H9 (cell line): Measurements from ENCODE around the gene CDH8. TPM values are rescaled to one million over a fixed set of nuclear protein-coding genes. Genes with fewer than 3 reads are reported as not detected.

Source experiments
- DNase-seq: peaks from one replicate; pipeline ENCODE4 v3.0.0-alpha.2; 2017
- H2AFZ ChIP-seq: one replicate; pipeline ENCODE4 v1.6.1; 2013; ENCODE audit warnings: mild to moderate bottlenecking, low read length, control low read depth, moderate library complexity
- H2AK5ac ChIP-seq: 2 replicates; pipeline ENCODE4 v1.6.1; 2013; ENCODE audit warnings: low read length, control low read depth, mixed read lengths; ENCODE audit not compliant: insufficient read length
- H2BK120ac ChIP-seq: one replicate; pipeline ENCODE4 v1.6.1; 2013; ENCODE audit warnings: low read depth, mild to moderate bottlenecking, low read length, control low read depth, inconsistent platforms; ENCODE audit not compliant: poor library complexity, severe bottlenecking
- H2BK12ac ChIP-seq: 2 replicates; pipeline ENCODE4 v1.6.1; 2013; ENCODE audit warnings: low read length, control low read depth, mixed read lengths, low read depth; ENCODE audit not compliant: insufficient read length
- H2BK15ac ChIP-seq: 2 replicates; pipeline ENCODE4 v1.6.1; 2013; ENCODE audit warnings: low read depth, low read length, control low read depth
- H2BK20ac ChIP-seq: one replicate; pipeline ENCODE4 v1.6.1; 2013; ENCODE audit warnings: low read depth, mild to moderate bottlenecking, low read length, control low read depth, inconsistent platforms; ENCODE audit not compliant: poor library complexity, severe bottlenecking
- H2BK5ac ChIP-seq: 2 replicates; pipeline ENCODE4 v1.6.1; 2013; ENCODE audit warnings: low read length, control low read depth, mixed read lengths; ENCODE audit not compliant: insufficient read length
- H3K14ac ChIP-seq: 2 replicates; pipeline ENCODE4 v1.6.1; 2013; ENCODE audit warnings: low read length, control low read depth; ENCODE audit not compliant: insufficient read depth
- H3K18ac ChIP-seq: 2 replicates; pipeline ENCODE4 v1.6.1; 2013; ENCODE audit warnings: low read depth, mild to moderate bottlenecking, mixed read lengths, low read length, control low read depth; ENCODE audit not compliant: insufficient read length
- H3K23ac ChIP-seq: 2 replicates; pipeline ENCODE4 v1.6.1; 2013; ENCODE audit warnings: low read length, control low read depth, mixed read lengths, low read depth; ENCODE audit not compliant: insufficient read length
- H3K23me2 ChIP-seq: 2 replicates; pipeline ENCODE4 v1.6.1; 2013; ENCODE audit warnings: low read depth, mild to moderate bottlenecking, mixed read lengths, low read length, control low read depth; ENCODE audit not compliant: insufficient read length, poor library complexity, severe bottlenecking
- H3K27ac ChIP-seq: 2 replicates; pipeline ENCODE4 v1.5.1; 2013; ENCODE audit warnings: low read length, control low read depth, mixed read lengths, low read depth; ENCODE audit not compliant: insufficient read length
- H3K27me3 ChIP-seq: 2 replicates; pipeline ENCODE4 v1.6.1; 2013; ENCODE audit warnings: low read length, control low read depth, inconsistent platforms; ENCODE audit not compliant: insufficient read depth
- H3K4ac ChIP-seq: 2 replicates; pipeline ENCODE4 v1.6.1; 2013; ENCODE audit warnings: low read depth, mild to moderate bottlenecking, control low read depth, inconsistent platforms, low read length, moderate library complexity
- H3K4me1 ChIP-seq: 2 replicates; pipeline ENCODE4 v1.6.1; 2013; ENCODE audit warnings: low read length, control low read depth, inconsistent platforms; ENCODE audit not compliant: insufficient read depth
- H3K4me2 ChIP-seq: 2 replicates; pipeline ENCODE4 v1.6.1; 2013; ENCODE audit warnings: low read length, control low read depth, mixed read lengths; ENCODE audit not compliant: insufficient read length, insufficient read depth
- H3K56ac ChIP-seq: 2 replicates; pipeline ENCODE4 v1.6.1; 2013; ENCODE audit warnings: low read depth, mild to moderate bottlenecking, mixed read lengths, low read length, control low read depth; ENCODE audit not compliant: insufficient read length
- H3K79me1 ChIP-seq: 2 replicates; pipeline ENCODE4 v1.6.1; 2013; ENCODE audit warnings: low read depth, mild to moderate bottlenecking, moderate library complexity, low read length, control low read depth, inconsistent platforms; ENCODE audit not compliant: insufficient read depth, poor library complexity, severe bottlenecking
- H3K79me2 ChIP-seq: 2 replicates; pipeline ENCODE4 v1.6.1; 2013; ENCODE audit warnings: low read length, control low read depth, inconsistent platforms; ENCODE audit not compliant: insufficient read depth
- H3K9ac ChIP-seq: 2 replicates; pipeline ENCODE4 v1.6.1; 2013; ENCODE audit warnings: low read length, control low read depth, mixed read lengths; ENCODE audit not compliant: insufficient read length; ENCODE audit errors: extremely low read depth
- H3K9me3 ChIP-seq: one replicate; pipeline ENCODE4 v1.6.1; 2013; ENCODE audit warnings: low read depth, low read length, inconsistent platforms; ENCODE audit not compliant: control insufficient read depth
- H3T11ph ChIP-seq: one replicate; pipeline ENCODE4 v1.6.1; 2013; ENCODE audit warnings: mild to moderate bottlenecking, low read length, control low read depth, inconsistent platforms
- H4K20me1 ChIP-seq: one replicate; pipeline ENCODE4 v1.6.1; 2013; ENCODE audit not compliant: control insufficient read depth, insufficient read length, insufficient read depth
- H4K5ac ChIP-seq: 2 replicates; pipeline ENCODE4 v1.6.1; 2013; ENCODE audit warnings: low read depth, mild to moderate bottlenecking, mixed read lengths, low read length, control low read depth; ENCODE audit not compliant: insufficient read length
- H4K8ac ChIP-seq: replicated peaks from 2 replicates; pipeline ENCODE4 v1.6.1; 2013; ENCODE audit warnings: low read length, control low read depth, mixed read lengths, low read depth; ENCODE audit not compliant: insufficient read length
- H4K91ac ChIP-seq: 2 replicates; pipeline ENCODE4 v1.6.1; 2013; ENCODE audit warnings: low read depth, mild to moderate bottlenecking, moderate library complexity, mixed read lengths, low read length, control low read depth; ENCODE audit not compliant: insufficient read length
- H3K27ac Mint-ChIP-seq, 3 experiments: 2 replicates in 2 of 3; 3 replicates in 1 of 3; pipeline ENCODE4 v1.8.0; 2020 to 2021; ENCODE audit warnings: mixed read lengths in 3 of 3, mild to moderate bottlenecking in 1 of 3, moderate library complexity in 1 of 3
- H3K27me3 Mint-ChIP-seq: 2 replicates; pipeline ENCODE4 v1.8.0; 2021; ENCODE audit warnings: low read depth, mild to moderate bottlenecking, moderate library complexity, mixed read lengths
- H3K36me3 Mint-ChIP-seq, 3 experiments: 2 replicates in 2 of 3; 3 replicates in 1 of 3; pipeline ENCODE4 v1.8.0; 2020 to 2021; ENCODE audit warnings: low read depth in 3 of 3, mixed read lengths in 3 of 3; ENCODE audit not compliant: insufficient read depth in 1 of 3
- H3K4me1 Mint-ChIP-seq, 2 experiments: 2 replicates each; pipeline ENCODE4 v1.8.0; 2020; ENCODE audit warnings: mixed read lengths in 2 of 2
- H3K4me3 Mint-ChIP-seq, 2 experiments: 2 replicates in 1 of 2; 3 replicates in 1 of 2; pipeline ENCODE4 v1.8.0; 2020 to 2021; ENCODE audit warnings: mild to moderate bottlenecking in 2 of 2, mixed read lengths in 2 of 2, moderate library complexity in 1 of 2
- H3K9me3 Mint-ChIP-seq, 2 experiments: 2 replicates in 1 of 2; 3 replicates in 1 of 2; pipeline ENCODE4 v1.8.0; 2020; ENCODE audit warnings: mild to moderate bottlenecking in 2 of 2, mixed read lengths in 2 of 2, moderate library complexity in 1 of 2
- total RNA-seq: library from RNA; stranded (reverse); gene quantifications from 2 replicates; pipeline ENCODE4 v1.2.1, GENCODE V29; 2021
- TF ChIP-seq, protein P1 (sequence below): fragments of 200-600 bp; sonication (generic); conservative IDR thresholded peaks from 3 replicates; pipeline ENCODE4 v1.8.0; 2021; ENCODE audit warnings: antibody characterized with exemption, mild to moderate bottlenecking

The CDH8 gene
- total RNA-seq, 1 experiment from 2014 or later = 12.0 TPM

DNA sequence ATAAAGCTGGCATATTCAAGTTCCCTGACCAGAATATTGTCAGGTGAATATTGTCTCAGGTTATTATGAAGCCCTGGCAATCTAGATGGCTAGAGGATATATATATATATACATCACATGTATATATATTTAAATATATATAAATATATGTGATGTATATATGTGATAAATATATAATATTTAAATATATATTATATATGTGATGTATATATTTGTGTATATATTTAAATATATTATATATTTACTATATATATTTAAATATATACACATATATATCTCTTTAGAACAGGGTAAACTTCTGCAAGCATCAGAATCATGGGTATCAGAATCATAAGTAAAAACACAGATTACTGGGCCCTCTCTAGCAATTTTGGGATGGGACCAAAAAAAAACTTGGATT lies 112.6 kb downstream of the CDH8 start:
- Histone ChIP-seq H3K79me1 (no peaks in the 10 kb centered on the region), H3K56ac (no peak overlapping the region), H4K91ac (no peak overlapping the region), H2BK5ac (no peak overlapping the region), H3K4ac (no peak overlapping the region), H3K4me2 (no peak overlapping the region), H3K23me2 (no peaks in the 10 kb centered on the region), H3K27me3 (no peaks in the 10 kb centered on the region), H3K4me1 (0 out of 2 replicates have a peak, but pooled peaks cover 5% of the 10 kb centered on the region), H2BK20ac (no peak overlapping the region), H4K5ac (no peak overlapping the region), H3K9ac (no peak overlapping the region), H3K14ac (no peak overlapping the region), H3K27ac (no peak overlapping the region), H2AK5ac (no peak overlapping the region), H3K9me3 (no peaks in the 10 kb centered on the region), H4K20me1 (no peaks in the 10 kb centered on the region), H2AFZ (no peak overlapping the region), H2BK120ac (no peak overlapping the region), H3K79me2 (no peaks in the 10 kb centered on the region), H3K23ac (no peak overlapping the region), H2BK12ac (no peak overlapping the region), H3K18ac (no peak overlapping the region), H4K8ac (no peak overlapping the region), H2BK15ac (no peak overlapping the region), H3T11ph (no peak overlapping the region)
- TF ChIP-seq, protein P1, sequence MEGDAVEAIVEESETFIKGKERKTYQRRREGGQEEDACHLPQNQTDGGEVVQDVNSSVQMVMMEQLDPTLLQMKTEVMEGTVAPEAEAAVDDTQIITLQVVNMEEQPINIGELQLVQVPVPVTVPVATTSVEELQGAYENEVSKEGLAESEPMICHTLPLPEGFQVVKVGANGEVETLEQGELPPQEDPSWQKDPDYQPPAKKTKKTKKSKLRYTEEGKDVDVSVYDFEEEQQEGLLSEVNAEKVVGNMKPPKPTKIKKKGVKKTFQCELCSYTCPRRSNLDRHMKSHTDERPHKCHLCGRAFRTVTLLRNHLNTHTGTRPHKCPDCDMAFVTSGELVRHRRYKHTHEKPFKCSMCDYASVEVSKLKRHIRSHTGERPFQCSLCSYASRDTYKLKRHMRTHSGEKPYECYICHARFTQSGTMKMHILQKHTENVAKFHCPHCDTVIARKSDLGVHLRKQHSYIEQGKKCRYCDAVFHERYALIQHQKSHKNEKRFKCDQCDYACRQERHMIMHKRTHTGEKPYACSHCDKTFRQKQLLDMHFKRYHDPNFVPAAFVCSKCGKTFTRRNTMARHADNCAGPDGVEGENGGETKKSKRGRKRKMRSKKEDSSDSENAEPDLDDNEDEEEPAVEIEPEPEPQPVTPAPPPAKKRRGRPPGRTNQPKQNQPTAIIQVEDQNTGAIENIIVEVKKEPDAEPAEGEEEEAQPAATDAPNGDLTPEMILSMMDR = no peak
- no peak overlapping the region for H3K27ac Mint-ChIP-seq
- DNase-seq = no peak
- H3K4me3 Mint-ChIP-seq = no peak overlapping the region
- peaks cover 3 to 4% of the 10 kb centered on the region in 2 experiments; a peak in 2 of 5 replicates for H3K9me3 Mint-ChIP-seq
- peaks cover 10 to 15% of the 10 kb centered on the region in 2 experiments; a peak in 3 of 4 replicates for H3K4me1 Mint-ChIP-seq
- H3K36me3 Mint-ChIP-seq = peaks cover 0 to 2% (median 0%) of the 10 kb centered on the region in 3 experiments; a peak in 3 of 7 replicates
- no peaks in the 10 kb centered on the region for H3K27me3 Mint-ChIP-seq
